Measurements from ENCODE around the gene TP53TG5.

TP53TG5 gene

DNA sequence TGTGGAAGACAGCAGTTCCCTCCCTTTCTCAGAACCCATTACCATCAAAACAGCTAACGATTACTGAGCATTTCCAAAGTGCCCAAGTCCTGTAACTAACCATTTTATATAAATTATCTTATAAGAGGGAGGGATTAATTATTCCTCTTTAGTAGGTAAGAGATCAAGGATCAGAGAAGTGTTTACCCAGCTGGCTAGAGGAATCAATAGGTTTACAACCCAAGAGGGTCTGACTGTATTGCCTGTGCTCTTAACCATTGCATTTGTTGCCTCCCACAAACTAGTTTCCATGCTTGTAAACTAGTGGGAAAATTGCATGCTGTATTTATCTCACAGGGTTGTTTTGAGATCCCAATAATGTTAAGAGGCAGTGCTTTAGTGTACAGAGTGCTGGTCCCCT is 26.3 kb upstream of the TP53TG5 start:
- DNase-seq: no peak

DNA sequence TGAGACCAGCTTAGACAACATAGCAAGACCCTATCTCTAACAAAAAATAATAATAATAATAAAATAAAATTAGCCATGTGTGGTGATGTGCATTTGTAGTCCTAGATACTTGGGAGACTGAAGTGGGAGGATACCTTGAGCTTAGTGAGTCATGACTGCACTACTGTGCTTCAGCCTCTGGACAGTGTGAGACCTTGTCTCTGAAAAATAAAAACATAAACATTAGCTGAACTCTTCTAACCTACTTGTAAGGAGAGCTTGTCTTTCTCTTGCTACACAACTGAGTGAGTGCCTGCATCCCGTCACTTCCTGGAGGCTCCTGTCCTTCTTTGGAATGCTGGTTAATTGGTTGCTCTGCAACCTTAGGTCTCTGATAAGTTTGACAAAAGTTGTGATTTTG is 24.8 kb upstream of the TP53TG5 start:
- no peak for DNase-seq

- no peak for DNase-seq
Measured at GRCh38 chr20:45400346-45401031, 22.4 kb upstream of the TP53TG5 start.

GRCh38 chr20:45399018-45399417 is 20.9 kb upstream of the TP53TG5 start:
- no peak for DNase-seq

DNA sequence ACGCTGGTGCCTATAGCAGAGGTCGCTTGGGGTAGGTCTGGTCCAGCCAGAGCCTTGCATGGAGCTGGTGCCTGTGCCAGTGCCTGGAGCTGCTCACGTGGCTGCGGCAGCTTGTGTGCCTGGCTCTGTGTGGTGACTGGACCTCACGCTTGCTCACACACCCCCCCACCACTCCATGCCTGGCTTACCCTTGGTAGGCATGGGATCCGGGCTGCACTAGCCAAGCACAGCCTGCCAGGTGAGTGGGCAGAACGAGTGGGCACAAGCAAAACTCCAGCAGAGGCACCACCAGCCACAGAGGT is 16.9 kb upstream of the TP53TG5 start:
- no peak for DNase-seq

DNA sequence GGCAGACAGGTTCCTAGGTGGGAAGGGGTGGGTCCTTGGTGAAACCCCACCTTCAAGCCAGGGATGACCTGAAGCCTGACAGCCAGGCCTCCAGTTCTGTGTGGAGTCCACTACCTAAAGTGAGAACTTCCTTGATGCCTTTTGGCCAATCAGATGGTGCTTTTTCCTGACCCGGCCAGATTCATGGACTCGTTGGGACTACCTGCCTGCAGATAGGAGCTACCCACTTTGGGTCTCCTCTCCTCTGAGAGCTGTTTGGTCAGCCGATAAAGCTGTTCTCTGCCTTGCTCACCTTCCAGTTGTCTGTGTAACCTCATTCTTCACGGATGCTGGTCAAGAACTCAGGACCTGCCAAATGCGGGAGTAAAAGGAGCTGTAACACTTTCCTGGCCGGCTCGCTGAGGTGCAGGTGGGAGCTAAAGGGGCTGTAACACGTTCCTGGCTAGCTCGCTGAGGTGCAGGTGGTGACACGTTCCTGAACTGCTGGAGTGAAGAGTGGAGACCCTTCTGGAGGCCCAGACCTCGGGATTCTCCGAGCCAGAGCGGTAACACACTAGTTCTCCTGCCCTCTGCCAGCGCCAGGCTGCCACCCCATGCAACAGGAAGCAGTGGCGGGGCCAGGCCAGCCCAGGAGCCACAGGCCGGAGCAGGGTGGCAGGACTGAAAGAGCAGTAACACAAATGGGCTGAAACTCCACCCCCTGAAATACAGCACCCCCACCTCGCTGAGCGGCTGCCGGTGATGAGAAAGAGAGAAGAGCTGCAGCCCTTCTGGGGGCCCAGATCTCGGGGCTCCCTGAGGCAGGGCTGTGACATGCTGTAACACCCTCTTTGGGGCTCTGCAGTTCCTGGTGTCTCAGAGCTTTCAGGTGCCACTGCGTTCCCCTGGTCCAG is 16.3 kb upstream of the TP53TG5 start:
- no peak for DNase-seq

GRCh38 chr20:45392733-45393132 is 14.6 kb upstream of the TP53TG5 start:
- DNase-seq: no peak

GRCh38 chr20:45391559-45391958 is 13.4 kb upstream of the TP53TG5 start:
- no peak for DNase-seq

DNA sequence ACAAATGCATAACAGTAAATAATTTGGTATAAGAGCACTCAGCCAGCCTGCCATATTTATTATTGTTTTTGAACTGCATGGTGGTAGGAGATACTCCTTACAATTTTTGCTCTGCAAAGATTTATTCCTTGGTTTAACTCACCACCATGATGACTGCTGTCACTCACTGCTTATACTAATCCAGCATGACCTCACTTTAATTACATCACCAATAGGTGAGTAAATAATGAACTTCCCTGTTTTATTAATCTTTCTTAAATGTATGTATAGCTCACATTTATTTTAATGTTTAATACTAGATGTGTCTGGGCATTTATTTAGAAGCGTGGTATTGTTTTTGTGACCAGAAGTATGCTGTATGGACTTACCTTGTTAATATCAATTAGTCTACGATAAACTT is 12.8 kb upstream of the TP53TG5 start:
- DNase-seq: no peak

- no peak for DNase-seq
Measured at GRCh38 chr20:45387274-45387673, 9.1 kb upstream of the TP53TG5 start.

- DNase-seq: no peak
Measured at GRCh38 chr20:45377269-45377668, 856 bp downstream of the TP53TG5 start.

DNA sequence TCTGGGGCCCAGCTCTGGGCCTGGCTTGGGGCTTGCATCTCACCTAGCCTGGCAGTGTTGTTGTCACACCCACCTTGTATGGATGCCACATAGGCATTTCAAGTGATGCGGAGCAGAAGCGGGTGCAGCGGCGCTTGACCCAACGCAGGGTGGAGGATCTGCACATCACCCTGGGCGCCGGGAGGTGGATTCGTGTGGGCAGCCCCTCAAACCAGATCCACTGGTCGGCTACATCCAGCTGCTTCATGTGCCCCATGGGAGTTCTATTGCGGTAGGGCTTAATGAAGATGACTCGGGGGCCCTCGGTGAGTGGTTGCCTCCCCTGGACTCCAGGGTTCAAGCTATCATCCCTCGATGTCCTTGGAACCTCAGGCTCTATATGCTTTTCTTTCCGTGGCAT is 3.2 kb downstream of the TP53TG5 start:
- DNase-seq: no peak

DNA sequence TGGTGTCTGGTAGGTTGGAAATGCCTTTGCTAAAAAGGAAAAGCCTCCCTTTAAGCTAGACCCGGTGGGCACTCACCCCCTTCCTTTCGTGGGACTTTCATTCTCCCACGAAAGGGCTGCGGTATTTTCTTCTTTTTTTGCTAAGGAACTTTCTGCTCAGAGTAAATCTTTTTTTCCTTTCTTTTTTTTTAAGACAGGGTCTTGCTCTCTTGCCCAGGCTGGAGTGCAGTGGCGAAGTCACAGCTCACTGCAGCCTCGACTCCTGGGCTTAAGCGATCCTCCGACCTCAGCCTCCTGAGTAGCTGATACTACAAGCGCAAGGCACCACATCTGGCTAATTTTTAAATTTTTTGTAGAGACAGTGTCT is 4.0 kb downstream of the TP53TG5 start:
- DNase-seq: no peak

GRCh38 chr20:45373353-45374100 is 4.6 kb downstream of the TP53TG5 start:
- peak; percentile 74 for DNase-seq

- DNase-seq: no peak
Measured at GRCh38 chr20:45372646-45373352, 5.3 kb downstream of the TP53TG5 start.

DNA sequence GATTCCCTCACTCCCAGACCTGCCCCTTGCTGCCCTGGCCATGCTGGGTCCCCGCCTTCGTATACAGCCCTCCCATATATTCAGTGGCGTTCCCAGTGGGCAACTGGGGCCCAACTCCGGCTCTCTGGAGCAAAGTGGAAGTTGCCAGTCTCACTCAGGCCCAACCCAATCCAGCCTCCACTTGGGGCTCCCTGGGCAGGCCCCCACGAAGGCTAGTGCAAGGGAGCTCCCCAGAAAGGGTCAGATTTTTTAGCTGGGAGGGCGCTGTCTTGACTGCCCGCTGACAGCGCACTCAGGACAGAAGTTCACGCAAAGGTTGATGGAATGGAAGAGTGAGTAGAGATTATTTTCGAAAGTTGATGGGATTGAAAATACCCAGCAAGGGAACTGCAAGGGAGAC is 5.9 kb downstream of the TP53TG5 start:
- no peak for DNase-seq

- DNase-seq: no peak
Measured at GRCh38 chr20:45370571-45371160, 7.5 kb downstream of the TP53TG5 start.

DNA sequence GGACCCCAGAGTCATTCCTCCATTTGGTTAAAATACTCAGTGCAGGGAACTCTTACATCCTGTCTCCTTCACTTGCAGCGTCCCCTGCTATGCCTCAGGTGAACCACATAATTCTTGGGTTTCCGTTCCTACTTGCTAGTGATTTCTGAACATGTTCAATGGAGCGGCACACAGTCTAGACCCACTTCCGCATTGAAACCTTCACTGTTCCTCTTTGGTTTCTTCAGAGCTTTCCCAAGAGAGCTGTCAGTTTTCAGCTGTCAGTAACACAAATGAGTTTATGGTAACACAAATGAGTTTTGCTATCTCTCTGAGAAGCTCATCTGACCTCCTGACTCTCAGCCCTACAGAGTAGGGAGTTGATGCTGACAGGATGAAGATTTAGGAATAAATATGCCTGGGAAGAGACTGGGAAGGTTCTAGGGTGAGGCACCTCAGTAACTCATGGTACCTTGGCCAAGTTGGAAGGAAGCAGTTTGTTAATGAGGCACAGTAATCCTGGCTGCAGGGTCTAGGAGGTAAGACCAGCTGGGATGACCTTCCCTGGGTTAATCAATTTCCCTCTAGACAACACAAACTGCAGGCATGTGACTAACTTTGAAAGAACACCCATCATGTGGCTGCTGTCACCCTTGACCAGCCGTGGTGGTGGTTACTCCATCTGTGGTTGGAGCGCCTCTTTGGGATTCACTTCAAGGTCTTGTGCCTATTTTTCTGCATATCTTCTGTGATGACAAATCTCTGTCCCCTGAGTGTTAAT is 9.7 kb downstream of the TP53TG5 start:
- DNase-seq: no peak

- no peak for DNase-seq
Measured at GRCh38 chr20:45367126-45367525, 11.0 kb downstream of the TP53TG5 start.

DNA sequence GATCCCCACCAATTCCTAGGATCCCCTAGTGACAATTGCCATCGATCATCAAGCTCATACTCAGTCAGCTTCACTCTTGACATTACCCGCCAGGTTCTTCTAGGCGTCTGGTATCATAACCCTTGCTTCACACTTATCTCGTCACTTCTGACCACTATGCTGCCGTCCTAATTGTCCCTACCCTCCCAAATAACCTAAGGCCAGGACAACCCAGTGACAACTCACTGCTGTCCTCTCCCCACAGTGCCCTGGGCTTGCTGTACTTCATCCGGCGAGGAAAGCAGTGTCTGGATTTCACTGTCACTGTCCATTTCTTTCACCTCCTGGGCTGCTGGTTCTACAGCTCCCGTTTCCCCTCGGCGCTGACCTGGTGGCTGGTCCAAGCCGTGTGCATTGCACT is 11.5 kb downstream of the TP53TG5 start:
- no peak for DNase-seq

- DNase-seq: no peak
Measured at GRCh38 chr20:45366192-45366591, 11.9 kb downstream of the TP53TG5 start.

DNA sequence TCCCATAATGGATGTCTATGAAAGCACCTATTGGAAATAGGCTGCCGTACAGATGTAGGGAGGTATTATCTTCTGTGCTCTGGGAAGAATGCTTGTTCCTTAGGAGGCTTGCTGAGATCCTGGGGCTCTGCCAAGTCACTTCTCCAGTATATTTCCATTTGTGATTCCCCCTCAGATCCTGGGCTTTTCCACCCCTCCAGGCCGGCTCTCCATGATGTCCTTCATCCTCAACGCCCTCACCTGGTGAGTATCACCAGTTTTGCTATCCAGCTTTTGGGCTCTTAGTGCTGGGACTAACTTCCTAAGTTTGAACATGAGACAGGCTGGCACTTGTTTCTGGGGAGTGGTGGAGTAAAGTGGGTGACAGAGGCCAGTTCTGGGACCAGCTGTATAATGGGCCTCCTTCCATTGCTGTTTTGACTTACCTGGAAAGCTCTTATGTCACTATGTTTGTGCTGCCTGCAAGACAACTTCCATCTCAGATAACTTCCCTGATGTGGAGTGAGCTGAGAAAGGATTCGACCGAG is 12.6 kb downstream of the TP53TG5 start:
- no peak for DNase-seq
